Measurements from ENCODE around the gene ZBTB17.

Gene ZBTB17

DNA sequence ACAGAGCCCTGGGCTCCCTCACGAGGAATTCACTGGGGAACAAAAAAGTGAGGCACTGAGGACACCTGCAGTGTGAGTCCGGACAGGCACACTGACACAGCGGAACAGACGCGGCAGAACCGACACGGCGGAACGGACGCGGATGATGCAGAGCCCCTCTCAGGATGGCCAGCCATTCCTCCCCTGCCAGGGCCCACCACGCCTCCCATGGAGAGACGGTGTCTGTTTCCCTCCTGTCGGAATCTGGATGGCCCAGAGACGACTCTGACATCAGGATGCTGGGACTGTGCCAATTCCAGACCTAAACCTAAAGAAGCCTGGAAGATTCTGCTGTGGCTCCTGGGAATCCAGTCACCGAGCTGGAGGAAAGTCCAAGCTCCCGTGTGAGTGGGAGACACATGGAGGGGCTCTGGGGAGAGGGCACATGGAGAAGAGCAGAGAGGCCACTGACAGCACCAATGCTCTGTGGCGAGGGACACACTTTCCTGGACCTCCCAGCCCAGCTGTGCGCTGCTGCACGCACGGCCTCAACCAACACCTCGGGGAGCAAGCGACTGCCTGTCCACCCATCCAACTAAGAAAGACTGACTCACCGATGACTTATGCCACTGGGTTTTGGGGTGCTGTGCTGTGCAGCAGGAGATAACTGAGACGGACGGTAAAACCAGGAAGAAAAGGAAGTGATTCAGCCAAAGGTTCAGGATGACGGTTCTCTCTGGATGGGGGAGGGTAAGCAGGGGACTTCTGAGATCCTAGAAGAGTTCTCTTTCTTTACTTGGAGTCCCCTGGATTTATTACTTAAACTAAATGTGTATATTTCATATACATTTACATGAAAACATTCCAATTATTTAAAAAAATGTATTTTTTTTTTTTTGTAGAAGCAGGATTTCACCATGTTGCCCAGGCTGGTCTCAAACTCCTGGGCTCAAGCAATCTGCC lies 23.3 kb downstream of the ZBTB17 start:
- DNase-seq (ENCODE audit: low read depth in 1 of 2, low spot score in 1 of 2), result peak; percentile 53 to 96
- H3K4me3 ChIP-seq (replicated peaks; ENCODE audit: insufficient read depth, low read length), result no peak overlapping the region
- no peak for TF ChIP-seq GABPA (IDR thresholded peaks at IDR 0.05; ENCODE audit: low read depth)
- TF ChIP-seq REST (IDR thresholded peaks at IDR 0.05; ENCODE audit: insufficient replicate concordance, low read depth), result no peak
- peak; percentile 66; the same call in 1 of the 2 replicates for TF ChIP-seq SPI1 (IDR thresholded peaks at IDR 0.05; ENCODE audit: borderline replicate concordance, low read depth)
- no peak for TF ChIP-seq CTCF (IDR thresholded peaks at IDR 0.05; ENCODE audit: insufficient read depth, low read length)
- no peaks in the 10 kb centered on the region for H3K27me3 ChIP-seq (ENCODE audit: insufficient read depth, poor library complexity, severe bottlenecking)
- no peak overlapping the region for H3K27ac ChIP-seq (replicated peaks)

- DNase-seq (ENCODE audit: low read depth in 1 of 2, low spot score in 1 of 2), result peak; percentile 28 to 54
- H3K27me3 ChIP-seq (ENCODE audit: insufficient read depth, poor library complexity, severe bottlenecking), result no peaks in the 10 kb centered on the region
- TF ChIP-seq SPI1 (IDR thresholded peaks at IDR 0.05; ENCODE audit: borderline replicate concordance, low read depth), result no peak
- TF ChIP-seq GABPA (IDR thresholded peaks at IDR 0.05; ENCODE audit: low read depth), result no peak
- TF ChIP-seq POLR2AphosphoS5 (IDR thresholded peaks at IDR 0.05; ENCODE audit: low read depth), result no peak
- TF ChIP-seq REST (IDR thresholded peaks at IDR 0.05; ENCODE audit: insufficient replicate concordance, low read depth), result no peak
- no peak for TF ChIP-seq CTCF (IDR thresholded peaks at IDR 0.05; ENCODE audit: insufficient read depth, low read length)
- H3K27ac ChIP-seq (replicated peaks), result no peak overlapping the region
- H3K4me3 ChIP-seq (replicated peaks; ENCODE audit: insufficient read depth, low read length), result no peak overlapping the region
Observed at GRCh38 chr1:15951341-15952153, 24.4 kb downstream of the ZBTB17 start.

GRCh38 chr1:15950763-15951295 lies 25.1 kb downstream of the ZBTB17 start:
- H3K27ac ChIP-seq (replicated peaks), result peak overlapping the region; percentile 20; the same call in 1 of the 2 replicates

More at GRCh38 chr1:15950763-15951295, 25.1 kb downstream of the ZBTB17 start:
- Histone ChIP-seq H3K27me3 (ENCODE audit: insufficient read depth, poor library complexity, severe bottlenecking) (no peaks in the 10 kb centered on the region), H3K4me3 (replicated peaks; ENCODE audit: insufficient read depth, low read length) (no peak overlapping the region)
- DNase-seq (ENCODE audit: low read depth in 1 of 2, low spot score in 1 of 2), result peak; percentile 38 to 50
- TF ChIP-seq SPI1 (IDR thresholded peaks at IDR 0.05; ENCODE audit: borderline replicate concordance, low read depth) (no peak), REST (IDR thresholded peaks at IDR 0.05; ENCODE audit: insufficient replicate concordance, low read depth) (no peak), POLR2AphosphoS5 (IDR thresholded peaks at IDR 0.05; ENCODE audit: low read depth) (peak; percentile 49; the same call in 1 of the 2 replicates)
